GM12878 (cell line): ENCODE measurements around the gene TCF7L2. TPM values are rescaled to one million over a fixed set of nuclear protein-coding genes. Genes with fewer than 3 reads are reported as not detected.

Experiments
- ATAC-seq: fragments of 200-7000 bp; cut with Tn5 transposase; 3 replicates; pipeline ENCODE4 v1.9.1; 2020; ENCODE audit warnings: mild to moderate bottlenecking, moderate library complexity
- BruUV-seq: library from RNA; stranded (reverse); fragments of 400-500 nt; replicated peaks from 2 replicates; lab custom pipeline; 2021; lab: Mats Ljungman, UMichigan
- CTCF ChIA-PET: fragments of 300-600 bp; sonication (Branson Sonifier 250); formaldehyde crosslinking; extraction: SDS; loops from one replicate; lab custom pipeline; 2021; ENCODE audit warnings: inconsistent platforms; lab: Yijun Ruan, JAX
- POLR2A ChIA-PET: fragments of 350-600 bp; formaldehyde crosslinking; extraction: SDS; loops from one replicate; lab custom pipeline; 2021; ENCODE audit warnings: inconsistent platforms; lab: Charles Lee
- RAD21 ChIA-PET: fragments of 300-600 bp; sonication (Branson Sonifier 250); formaldehyde crosslinking; loops from one replicate; lab custom pipeline; 2023; ENCODE audit warnings: antibody characterized with exemption; ENCODE audit not compliant: unreplicated experiment; lab: Charles Lee
- SMC1A ChIA-PET: fragments of 300-600 bp; sonication (Branson Sonifier 250); formaldehyde crosslinking; loops from one replicate; lab custom pipeline; 2023; ENCODE audit not compliant: unreplicated experiment, uncharacterized antibody; lab: Charles Lee
- DNase-seq: peaks from one replicate; pipeline ENCODE4 v3.0.0-alpha.2; 2011; ENCODE audit warnings: low read depth, low spot score
- FAIRE-seq: peaks from 3 replicates; lab custom pipeline; 2011; peaks lifted over from hg19 to GRCh38; lab: Jason Lieb, UNC
- H2AFZ ChIP-seq: 2 replicates; pipeline ENCODE4 v1.6.0; 2011; ENCODE audit warnings: low read depth, low read length, control low read depth; ENCODE audit not compliant: control insufficient read depth
- H3K27ac ChIP-seq: 2 replicates; pipeline ENCODE4 v1.5.1; 2011; ENCODE audit warnings: control low read depth; ENCODE audit not compliant: control insufficient read depth, insufficient read depth
- H3K27me3 ChIP-seq, 2 experiments: replicated peaks in 1 of 2; 2 replicates each; pipeline versions ENCODE4 v1.6.0 to v1.6.1; 2011; ENCODE audit warnings: low read length in 1 of 2; ENCODE audit not compliant: control insufficient read depth in 2 of 2, insufficient read depth in 2 of 2
- H3K36me3 ChIP-seq, 2 experiments: 2 replicates each; pipeline ENCODE4 v1.5.1; 2011; ENCODE audit warnings: low read length in 1 of 2; ENCODE audit not compliant: control insufficient read depth in 2 of 2, insufficient read depth in 2 of 2
- H3K4me1 ChIP-seq: 2 replicates; pipeline ENCODE4 v1.6.1; 2011; ENCODE audit warnings: mild to moderate bottlenecking, low read length, moderate library complexity, mixed read lengths; ENCODE audit not compliant: control insufficient read depth, insufficient read depth
- H3K4me2 ChIP-seq: 2 replicates; pipeline ENCODE4 v1.6.0; 2011; ENCODE audit warnings: control low read depth; ENCODE audit not compliant: control insufficient read depth, insufficient read depth
- H3K4me3 ChIP-seq: fragments of 200-600 bp; sonication (generic); 2 replicates; pipeline ENCODE4 v1.5.1; 2016
- H3K79me2 ChIP-seq: 2 replicates; pipeline ENCODE4 v1.6.0; 2011; ENCODE audit warnings: low read length; ENCODE audit not compliant: control insufficient read depth, insufficient read depth
- H3K9ac ChIP-seq: 2 replicates; pipeline ENCODE4 v1.8.0; 2011; ENCODE audit warnings: low read length, control low read depth, mixed read lengths; ENCODE audit not compliant: control insufficient read depth, insufficient read depth
- H3K9me3 ChIP-seq: replicated peaks from 3 replicates; pipeline ENCODE4 v1.5.1; 2011; ENCODE audit warnings: mild to moderate bottlenecking, low read length; ENCODE audit not compliant: control insufficient read depth, insufficient read depth
- H4K20me1 ChIP-seq: 2 replicates; pipeline ENCODE4 v1.6.0; 2011; ENCODE audit not compliant: control insufficient read depth, insufficient read depth
- CHD2 ChIP-seq: IDR thresholded peaks from 2 replicates; pipeline ENCODE4 v1.6.1; 2011; ENCODE audit warnings: low read depth, low read length, improper control_type of control experiment, borderline replicate concordance
- EZH2 ChIP-seq: IDR thresholded peaks from 2 replicates; pipeline ENCODE4 v1.6.1; 2012; ENCODE audit warnings: low read depth, mild to moderate bottlenecking, control low read depth, inconsistent platforms, low read length, borderline replicate concordance; ENCODE audit not compliant: control insufficient read depth
- HCFC1 ChIP-seq: fragments of 150-350 bp; IDR thresholded peaks from 2 replicates; pipeline ENCODE4 v1.6.1; 2014; ENCODE audit warnings: low read length
- KAT2A ChIP-seq: conservative IDR thresholded peaks from 2 replicates; pipeline ENCODE4 v1.6.1; 2011; ENCODE audit warnings: low read depth, low read length; ENCODE audit not compliant: control insufficient read depth
- NFIC ChIP-seq: IDR thresholded peaks from 2 replicates; pipeline ENCODE4 v1.6.1; 2012; ENCODE audit warnings: low read depth, mild to moderate bottlenecking, inconsistent platforms, low read length, moderate library complexity
- PML ChIP-seq: IDR thresholded peaks from 2 replicates; pipeline ENCODE4 v1.6.1; 2012; ENCODE audit warnings: low read length, inconsistent platforms
- SMC3 ChIP-seq: IDR thresholded peaks from 2 replicates; pipeline ENCODE4 v1.6.1; 2011; ENCODE audit warnings: low read length, improper control_type of control experiment, borderline replicate concordance
- SP1 ChIP-seq: IDR thresholded peaks from one replicate; pipeline ENCODE4 v1.6.1; 2011; ENCODE audit warnings: low read depth, low read length
- SUPT20H ChIP-seq: IDR thresholded peaks from 2 replicates; pipeline ENCODE4 v1.6.1; 2011; ENCODE audit warnings: low read depth, mild to moderate bottlenecking, low read length, moderate library complexity, borderline replicate concordance; ENCODE audit not compliant: control insufficient read depth
- TCF3 ChIP-seq: IDR thresholded peaks from 2 replicates; pipeline ENCODE4 v1.6.1; 2012; ENCODE audit warnings: low read depth, mild to moderate bottlenecking, low read length, borderline replicate concordance; ENCODE audit not compliant: insufficient read depth
- ZNF622 ChIP-seq: fragments of 450-650 bp; IDR thresholded peaks from 2 replicates; pipeline ENCODE4 v1.6.1; 2017; ENCODE audit warnings: mild to moderate bottlenecking, inconsistent platforms
- WGBS: methylation state at CpG from one replicate; pipeline ENCODE4 v1.1.6; 2016; ENCODE audit warnings: low lambda C conversion rate; ENCODE audit not compliant: insufficient replicate concordance, insufficient coverage; ENCODE audit errors: missing lambda C conversion rate; 5-methylcytosine and 5-hydroxymethylcytosine counted together
- in situ Hi-C: fragments of 300-500 bp; cut with MboI; formaldehyde crosslinking; loops from 9 replicates; pipeline ENCODE4 v1.14.3; 2018; ENCODE audit warnings: mixed read lengths
- intact Hi-C: fragments of 100-400 bp; cut with micrococcal nuclease; formaldehyde crosslinking; loops from one replicate; pipeline ENCODE4 v1.14.2; 2022; ENCODE audit not compliant: unreplicated experiment
- polyA plus RNA-seq, 11 experiments: library from polyadenylated mRNA; depleted of rRNA in 4 of 11; unstranded in 6 of 11; stranded (reverse) in 5 of 11; fragments of >200 nt; fragmentation: Nextera tagmentation in 4 of 11; fragmentation: Illumina TruSeq in 1 of 11; extraction: Ambion mirVana in 4 of 11; extraction: Trizol in 1 of 11; gene quantifications; 1 replicate in 1 of 11; 2 replicates in 10 of 11; pipeline versions ENCODE4 v1.2.1 to v1.2.3, GENCODE V29; 2011 to 2016; ENCODE audit warnings: inconsistent platforms in 2 of 11, missing spikeins in 2 of 11, low read depth in 1 of 11
- total RNA-seq, 4 experiments: library from RNA; depleted of rRNA in 3 of 4; stranded (reverse); fragments of >200 nt in 3 of 4; fragmentation: Illumina TruSeq in 1 of 4; extraction: Trizol in 1 of 4; gene quantifications; 2 replicates each; pipeline versions ENCODE4 v1.2.1 to v1.2.3, GENCODE V29; 2013 to 2021
- TF ChIP-seq, protein P1 (sequence below): fragments of 450-650 bp; IDR thresholded peaks from 2 replicates; pipeline ENCODE4 v1.6.1; 2018; ENCODE audit warnings: mild to moderate bottlenecking, low read depth, moderate library complexity; ENCODE audit not compliant: partially characterized antibody
- TF ChIP-seq, protein P2 (sequence below): IDR thresholded peaks from 2 replicates; pipeline ENCODE4 v1.6.1; 2011; ENCODE audit warnings: borderline replicate concordance, low read depth, mild to moderate bottlenecking, moderate library complexity, mixed read lengths, low read length; ENCODE audit not compliant: insufficient read depth; ENCODE audit errors: extremely low read length
- TF ChIP-seq, protein P3 (sequence below): IDR thresholded peaks from 2 replicates; pipeline ENCODE4 v1.6.1; 2012; ENCODE audit warnings: low read depth, low read length, improper control_type of control experiment
- TF ChIP-seq, protein P4 (sequence below): fragments of 450-650 bp; formaldehyde crosslinking; IDR thresholded peaks from 2 replicates; pipeline ENCODE4 v1.4.0; 2020; ENCODE audit warnings: mild to moderate bottlenecking, moderate library complexity

TCF7L2 gene
- total and polyA plus RNA-seq, 10 of the 15 experiments (the other 5 are each of a cell fraction or from before 2014, with no cell fraction given) = 0.02 to 1.1 (median 0.35) TPM; not detected in 4

DNA sequence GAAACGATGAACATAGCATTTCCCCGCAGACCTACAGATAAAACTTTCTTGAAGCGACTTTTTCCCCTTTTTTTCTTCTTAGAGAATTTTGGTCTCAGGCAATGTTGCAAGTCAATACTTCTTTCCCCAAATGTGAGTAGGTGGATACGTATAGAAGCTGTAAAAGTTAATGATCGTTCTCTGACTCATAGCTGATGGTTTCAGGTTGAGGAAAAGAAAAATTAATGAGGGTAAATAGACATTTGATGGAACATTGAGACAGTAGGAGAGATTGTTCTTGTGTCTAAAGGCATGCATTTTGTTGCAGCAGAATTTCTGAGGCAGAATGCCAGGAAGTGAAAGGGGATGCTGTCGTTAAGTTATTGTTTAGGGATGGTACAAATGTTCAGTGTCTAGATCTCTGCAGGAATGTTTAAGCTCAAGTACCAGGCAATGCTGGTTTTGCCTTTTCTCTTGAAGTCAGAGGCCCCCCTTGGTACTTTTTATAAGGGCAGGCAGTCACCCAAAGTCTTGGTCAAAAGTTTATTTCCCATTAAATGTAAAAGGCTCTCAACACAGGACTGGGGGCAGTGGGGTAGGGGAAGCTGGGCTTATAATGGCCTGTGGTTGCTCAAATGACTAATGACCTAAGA is 9.3 kb downstream of the TCF7L2 start:
- no peaks in the 10 kb centered on the region for H3K9me3 ChIP-seq
- BruUV-seq = no TSS peak
- no peaks in the 10 kb centered on the region; a peak in 1 of 4 replicates for H3K27me3 ChIP-seq
- CTCF ChIA-PET = no interaction called here
- H2AFZ ChIP-seq = no peak overlapping the region
- no peak overlapping the region for H3K27ac ChIP-seq
- no peak overlapping the region for H3K9ac ChIP-seq
- no peaks in the 10 kb centered on the region for H3K79me2 ChIP-seq
- no peaks in the 10 kb centered on the region for H3K4me1 ChIP-seq
- ATAC-seq (no peak), FAIRE-seq (no peak), DNase-seq (no peak)
- intact Hi-C loops = no loop called here
- H3K36me3 ChIP-seq = no peaks in the 10 kb centered on the region
- SMC1A ChIA-PET = interaction anchor here (0.6 to 1.7 kb wide), 2 partner anchors 27 to 1565 kb away, joined by 3 to 5 read pairs; no protein-coding TSS in a partner anchor
- in situ Hi-C loops = no loop called here
- RAD21 ChIA-PET = no interaction called here
- no peaks in the 10 kb centered on the region for H4K20me1 ChIP-seq
- 29% methylated on average over 6 of the region's 6 CpGs for whole genome bisulfite sequencing
- no peak overlapping the region for H3K4me2 ChIP-seq
- H3K4me3 ChIP-seq = no peak overlapping the region
- POLR2A ChIA-PET = no interaction called here
- TF ChIP-seq, protein P1, sequence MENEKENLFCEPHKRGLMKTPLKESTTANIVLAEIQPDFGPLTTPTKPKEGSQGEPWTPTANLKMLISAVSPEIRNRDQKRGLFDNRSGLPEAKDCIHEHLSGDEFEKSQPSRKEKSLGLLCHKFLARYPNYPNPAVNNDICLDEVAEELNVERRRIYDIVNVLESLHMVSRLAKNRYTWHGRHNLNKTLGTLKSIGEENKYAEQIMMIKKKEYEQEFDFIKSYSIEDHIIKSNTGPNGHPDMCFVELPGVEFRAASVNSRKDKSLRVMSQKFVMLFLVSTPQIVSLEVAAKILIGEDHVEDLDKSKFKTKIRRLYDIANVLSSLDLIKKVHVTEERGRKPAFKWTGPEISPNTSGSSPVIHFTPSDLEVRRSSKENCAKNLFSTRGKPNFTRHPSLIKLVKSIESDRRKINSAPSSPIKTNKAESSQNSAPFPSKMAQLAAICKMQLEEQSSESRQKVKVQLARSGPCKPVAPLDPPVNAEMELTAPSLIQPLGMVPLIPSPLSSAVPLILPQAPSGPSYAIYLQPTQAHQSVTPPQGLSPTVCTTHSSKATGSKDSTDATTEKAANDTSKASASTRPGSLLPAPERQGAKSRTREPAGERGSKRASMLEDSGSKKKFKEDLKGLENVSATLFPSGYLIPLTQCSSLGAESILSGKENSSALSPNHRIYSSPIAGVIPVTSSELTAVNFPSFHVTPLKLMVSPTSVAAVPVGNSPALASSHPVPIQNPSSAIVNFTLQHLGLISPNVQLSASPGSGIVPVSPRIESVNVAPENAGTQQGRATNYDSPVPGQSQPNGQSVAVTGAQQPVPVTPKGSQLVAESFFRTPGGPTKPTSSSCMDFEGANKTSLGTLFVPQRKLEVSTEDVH = no peak
- TF ChIP-seq, protein P2, sequence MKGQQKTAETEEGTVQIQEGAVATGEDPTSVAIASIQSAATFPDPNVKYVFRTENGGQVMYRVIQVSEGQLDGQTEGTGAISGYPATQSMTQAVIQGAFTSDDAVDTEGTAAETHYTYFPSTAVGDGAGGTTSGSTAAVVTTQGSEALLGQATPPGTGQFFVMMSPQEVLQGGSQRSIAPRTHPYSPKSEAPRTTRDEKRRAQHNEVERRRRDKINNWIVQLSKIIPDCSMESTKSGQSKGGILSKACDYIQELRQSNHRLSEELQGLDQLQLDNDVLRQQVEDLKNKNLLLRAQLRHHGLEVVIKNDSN = no peak
- TF ChIP-seq ZNF622 = no peak
- TF ChIP-seq, protein P3, sequence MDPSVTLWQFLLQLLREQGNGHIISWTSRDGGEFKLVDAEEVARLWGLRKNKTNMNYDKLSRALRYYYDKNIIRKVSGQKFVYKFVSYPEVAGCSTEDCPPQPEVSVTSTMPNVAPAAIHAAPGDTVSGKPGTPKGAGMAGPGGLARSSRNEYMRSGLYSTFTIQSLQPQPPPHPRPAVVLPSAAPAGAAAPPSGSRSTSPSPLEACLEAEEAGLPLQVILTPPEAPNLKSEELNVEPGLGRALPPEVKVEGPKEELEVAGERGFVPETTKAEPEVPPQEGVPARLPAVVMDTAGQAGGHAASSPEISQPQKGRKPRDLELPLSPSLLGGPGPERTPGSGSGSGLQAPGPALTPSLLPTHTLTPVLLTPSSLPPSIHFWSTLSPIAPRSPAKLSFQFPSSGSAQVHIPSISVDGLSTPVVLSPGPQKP = no peak
- TF ChIP-seq HCFC1 = no peak
- no peak for TF ChIP-seq NFIC
- no peak for TF ChIP-seq TCF3
- no peak for TF ChIP-seq KAT2A
- TF ChIP-seq EZH2 = no peak
- no peak for TF ChIP-seq SUPT20H
- TF ChIP-seq SP1 = no peak
- TF ChIP-seq, protein P4, sequence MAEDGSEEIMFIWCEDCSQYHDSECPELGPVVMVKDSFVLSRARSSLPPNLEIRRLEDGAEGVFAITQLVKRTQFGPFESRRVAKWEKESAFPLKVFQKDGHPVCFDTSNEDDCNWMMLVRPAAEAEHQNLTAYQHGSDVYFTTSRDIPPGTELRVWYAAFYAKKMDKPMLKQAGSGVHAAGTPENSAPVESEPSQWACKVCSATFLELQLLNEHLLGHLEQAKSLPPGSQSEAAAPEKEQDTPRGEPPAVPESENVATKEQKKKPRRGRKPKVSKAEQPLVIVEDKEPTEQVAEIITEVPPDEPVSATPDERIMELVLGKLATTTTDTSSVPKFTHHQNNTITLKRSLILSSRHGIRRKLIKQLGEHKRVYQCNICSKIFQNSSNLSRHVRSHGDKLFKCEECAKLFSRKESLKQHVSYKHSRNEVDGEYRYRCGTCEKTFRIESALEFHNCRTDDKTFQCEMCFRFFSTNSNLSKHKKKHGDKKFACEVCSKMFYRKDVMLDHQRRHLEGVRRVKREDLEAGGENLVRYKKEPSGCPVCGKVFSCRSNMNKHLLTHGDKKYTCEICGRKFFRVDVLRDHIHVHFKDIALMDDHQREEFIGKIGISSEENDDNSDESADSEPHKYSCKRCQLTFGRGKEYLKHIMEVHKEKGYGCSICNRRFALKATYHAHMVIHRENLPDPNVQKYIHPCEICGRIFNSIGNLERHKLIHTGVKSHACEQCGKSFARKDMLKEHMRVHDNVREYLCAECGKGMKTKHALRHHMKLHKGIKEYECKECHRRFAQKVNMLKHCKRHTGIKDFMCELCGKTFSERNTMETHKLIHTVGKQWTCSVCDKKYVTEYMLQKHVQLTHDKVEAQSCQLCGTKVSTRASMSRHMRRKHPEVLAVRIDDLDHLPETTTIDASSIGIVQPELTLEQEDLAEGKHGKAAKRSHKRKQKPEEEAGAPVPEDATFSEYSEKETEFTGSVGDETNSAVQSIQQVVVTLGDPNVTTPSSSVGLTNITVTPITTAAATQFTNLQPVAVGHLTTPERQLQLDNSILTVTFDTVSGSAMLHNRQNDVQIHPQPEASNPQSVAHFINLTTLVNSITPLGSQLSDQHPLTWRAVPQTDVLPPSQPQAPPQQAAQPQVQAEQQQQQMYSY (CRISPR knock-in tag) = no peak
- no peak for TF ChIP-seq SMC3
- TF ChIP-seq PML = no peak
- no peak for TF ChIP-seq CHD2
